GM18505 (cell line): ENCODE measurements around the gene APOB.

Experiments used
- ATAC-seq: cut with Tn5 transposase; IDR thresholded peaks from one replicate; pipeline ENCODE4 v1.9.1; 2021; ENCODE audit not compliant: unreplicated experiment
- POLR2A ChIP-seq: IDR thresholded peaks from 4 replicates; pipeline ENCODE4 v1.6.1; 2011; ENCODE audit warnings: borderline replicate concordance; ENCODE audit not compliant: insufficient read depth, insufficient read length; ENCODE audit errors: extremely low read depth

The APOB gene

DNA sequence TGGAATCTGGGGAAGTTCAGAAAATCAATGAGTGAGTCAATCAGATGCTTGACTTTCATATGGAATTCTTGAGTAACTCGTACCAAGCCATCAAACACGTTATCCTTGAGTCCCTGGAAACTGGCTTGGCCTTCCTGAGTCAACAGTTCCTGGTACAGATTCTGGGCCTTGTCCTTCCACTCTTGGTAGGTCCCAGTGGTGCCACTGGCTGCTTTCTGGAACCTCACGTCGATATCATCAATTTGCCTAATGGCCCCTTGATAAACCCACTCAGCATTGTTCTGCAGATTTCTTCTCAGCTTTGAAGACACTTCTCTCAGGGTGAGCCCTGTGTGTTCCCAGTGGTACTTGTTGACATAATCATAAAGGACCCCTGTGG is 41.1 kb downstream of the APOB start:
- TF ChIP-seq POLR2A: no peak
- ATAC-seq: no peak

- TF ChIP-seq POLR2A: no peak
- ATAC-seq: no peak
Observed at GRCh38 chr2:21001988-21002813, 41.7 kb downstream of the APOB start.

- ATAC-seq: no peak
Observed at GRCh38 chr2:21001225-21001946, 42.5 kb downstream of the APOB start.

DNA sequence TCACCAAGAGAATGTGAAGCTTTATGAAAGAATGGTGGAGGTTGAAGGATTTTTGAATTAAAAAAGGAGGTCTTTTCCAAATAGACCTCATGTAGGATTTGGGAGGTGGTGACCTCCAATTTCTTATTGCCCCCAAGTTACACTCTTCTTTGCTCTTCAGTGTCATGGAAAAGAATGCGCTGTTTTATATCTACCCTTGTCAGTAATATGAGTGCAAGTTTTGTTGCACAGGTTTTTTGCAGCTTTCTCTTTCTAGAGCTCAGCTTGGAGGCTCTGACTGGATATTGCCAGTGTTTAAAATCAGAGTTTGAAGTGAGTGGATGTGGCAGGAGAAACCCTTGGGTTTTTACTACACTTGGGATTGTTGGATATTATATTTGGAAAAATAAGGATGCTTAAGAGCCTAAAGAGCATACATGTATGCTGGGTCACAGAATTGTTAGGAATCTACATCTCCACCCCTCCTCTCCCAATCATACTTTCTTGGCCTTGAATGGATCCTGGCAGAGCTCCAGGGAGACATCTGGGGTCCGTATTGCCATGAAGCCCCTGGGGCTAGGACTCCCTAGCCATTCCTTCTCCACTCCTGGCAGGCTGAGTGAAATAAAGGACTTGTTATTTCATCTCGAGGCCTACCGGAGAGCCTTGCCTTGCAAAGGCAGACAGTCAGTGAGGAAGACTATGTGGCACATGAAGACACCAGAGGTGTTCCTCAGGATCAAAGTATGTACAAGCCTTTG is 43.8 kb downstream of the APOB start:
- TF ChIP-seq POLR2A: no peak
- ATAC-seq: no peak

More at GRCh38 chr2:21001225-21001946, 42.5 kb downstream of the APOB start:
- TF ChIP-seq POLR2A: no peak

DNA sequence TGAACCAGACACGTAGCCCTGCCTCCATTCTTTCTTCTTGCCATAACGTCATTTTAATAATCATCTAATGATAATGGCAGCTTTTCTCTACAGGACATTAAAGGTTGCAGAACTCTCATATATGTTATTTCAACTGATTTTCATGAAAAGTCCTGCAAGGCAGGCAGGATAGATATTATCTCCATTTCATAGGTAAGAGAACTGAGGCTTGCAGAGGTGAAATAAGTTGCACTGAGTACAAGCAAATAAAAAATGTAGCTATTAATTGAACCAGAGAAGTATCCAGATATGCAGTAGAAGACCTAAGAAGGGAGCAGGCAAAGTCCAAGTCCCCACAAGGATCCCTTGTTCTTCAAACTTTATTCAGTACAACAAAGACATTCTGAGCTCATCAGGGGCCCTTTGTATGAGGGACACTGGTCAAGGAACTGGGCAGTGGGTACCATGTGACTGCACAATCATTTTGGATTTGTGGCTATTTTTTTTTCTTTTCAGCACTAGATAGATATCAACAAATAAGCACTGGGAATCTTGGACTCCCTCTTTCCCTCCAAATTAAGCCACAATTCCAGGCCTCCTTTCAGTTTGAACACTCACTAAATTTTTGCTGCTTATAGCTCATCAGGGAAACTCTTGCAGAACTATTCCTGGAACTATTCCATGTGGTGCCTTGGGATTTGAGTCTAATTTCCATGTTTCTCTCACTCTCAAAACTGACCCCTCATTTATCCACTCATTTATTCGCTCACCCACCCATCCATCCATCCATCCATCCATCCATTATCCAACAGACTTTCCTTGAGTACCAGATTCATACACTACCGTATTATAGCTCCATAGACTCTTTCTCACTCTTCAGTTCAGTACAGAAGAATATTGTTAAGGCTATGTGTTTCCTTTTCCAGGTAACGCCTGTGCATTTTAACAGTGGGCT is 44.6 kb downstream of the APOB start:
- no peak for ATAC-seq
- no peak for TF ChIP-seq POLR2A

DNA sequence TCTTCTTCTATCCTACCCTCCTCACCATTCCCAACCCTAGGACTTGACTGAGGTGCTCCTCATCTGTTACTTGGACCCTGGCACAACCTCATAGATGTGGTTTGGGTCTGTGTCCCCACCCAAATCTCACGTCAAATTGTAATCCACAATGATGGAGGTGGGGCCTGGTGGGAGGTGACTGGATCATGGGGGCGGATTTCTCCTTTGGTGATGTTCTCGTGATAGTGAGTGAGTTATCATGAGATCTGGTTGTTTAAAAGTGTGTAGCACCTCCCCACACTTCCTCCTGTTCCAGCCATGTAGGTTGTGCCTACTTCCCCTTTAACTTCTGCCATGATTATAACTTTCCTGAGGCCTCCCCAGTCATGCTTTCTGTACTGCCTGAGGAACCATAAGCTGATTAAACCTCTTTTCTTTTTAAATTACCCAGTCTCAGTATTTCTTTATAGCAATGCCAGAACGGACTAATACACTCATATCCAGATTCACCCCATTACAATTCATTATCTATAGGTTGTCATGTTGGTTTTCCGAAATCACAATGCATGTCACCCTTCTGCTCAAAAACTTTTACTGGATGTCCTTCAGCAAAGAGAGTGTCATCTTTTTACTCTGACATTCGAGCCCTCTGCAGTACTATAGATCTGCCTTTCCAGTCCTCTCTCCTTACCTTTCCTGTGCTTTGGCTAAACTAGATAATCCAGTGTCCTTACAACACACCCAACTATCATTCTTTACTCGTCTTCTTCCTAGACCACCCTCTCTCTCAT is 45.7 kb downstream of the APOB start:
- no peak for ATAC-seq
- no peak for TF ChIP-seq POLR2A

- peak; percentile 58 for ATAC-seq
- no peak for TF ChIP-seq POLR2A
Observed at GRCh38 chr2:20994130-20994529, 49.7 kb downstream of the APOB start.

GRCh38 chr2:20992201-20992711 is 51.6 kb downstream of the APOB start:
- TF ChIP-seq POLR2A: no peak
- ATAC-seq: no peak

DNA sequence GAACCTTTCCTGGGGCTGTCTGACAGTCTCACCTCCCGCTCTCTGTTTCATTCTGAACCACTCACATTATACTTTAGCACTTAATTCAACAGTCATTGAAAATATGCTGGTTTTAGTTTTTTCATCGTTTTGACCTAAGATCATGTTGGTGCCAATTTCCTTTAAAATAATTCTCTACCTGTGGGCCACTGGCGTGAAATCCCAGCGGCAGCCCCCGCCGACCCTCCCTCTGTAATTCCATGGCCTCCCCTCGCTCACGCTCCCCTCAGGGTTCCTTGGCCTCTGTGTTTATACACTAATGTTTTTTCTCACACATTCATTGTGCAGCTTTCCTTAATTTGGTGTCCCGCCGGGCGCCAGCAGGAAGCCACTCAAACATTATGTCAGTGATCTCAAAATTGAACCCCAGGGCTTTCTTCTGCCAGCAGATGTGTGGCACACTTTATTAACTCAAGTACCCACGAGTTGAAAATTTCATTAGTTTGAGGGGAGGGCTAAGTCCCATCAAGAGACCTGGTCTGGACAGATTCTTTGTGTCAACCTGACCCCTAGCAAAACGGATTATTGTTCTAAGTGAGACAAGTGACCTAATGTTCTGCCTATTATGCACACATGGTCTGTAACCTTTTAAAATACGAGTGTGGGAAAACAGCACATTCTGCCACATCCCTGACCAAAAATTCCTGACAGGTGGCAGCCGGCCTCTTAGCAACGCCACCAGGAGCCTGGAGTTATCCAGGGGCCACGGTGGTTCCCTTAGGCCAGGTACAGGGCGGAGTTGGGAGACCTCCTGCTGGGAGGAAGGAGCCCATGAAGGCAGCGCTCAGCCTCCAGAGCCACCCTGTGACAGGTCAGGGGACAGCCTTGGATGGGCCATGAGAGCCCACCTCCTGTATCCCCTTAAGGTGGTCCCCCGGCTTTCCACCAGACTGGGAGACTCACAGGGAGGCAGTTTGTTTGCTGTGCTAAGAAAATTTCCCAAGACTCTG is 53.1 kb downstream of the APOB start:
- no peak for TF ChIP-seq POLR2A
- ATAC-seq: no peak

GRCh38 chr2:20989404-20989803 is 54.5 kb downstream of the APOB start:
- no peak for TF ChIP-seq POLR2A
- ATAC-seq: no peak

DNA sequence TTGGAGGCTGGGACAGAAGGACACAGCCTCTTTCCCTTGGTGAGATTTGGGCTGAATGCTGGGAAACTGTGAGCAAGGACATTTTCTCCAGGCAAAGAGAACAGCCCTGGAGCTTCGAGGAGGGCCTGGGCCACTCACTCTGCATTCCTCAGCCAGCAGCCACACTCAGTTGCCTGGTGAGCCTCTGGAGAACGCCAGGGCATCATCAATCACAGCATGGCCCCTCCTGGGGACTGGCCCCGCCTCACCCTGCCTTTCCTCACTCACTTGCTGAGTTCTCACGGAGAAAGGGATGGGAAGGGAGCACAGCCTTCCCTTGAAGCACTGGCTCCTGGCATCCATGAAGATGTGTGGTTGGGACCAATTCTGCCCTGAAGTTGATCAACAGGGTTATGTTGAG is 55.0 kb downstream of the APOB start:
- no peak for TF ChIP-seq POLR2A
- no peak for ATAC-seq
